Effector CD8-positive, alpha-beta T cell (primary cell): ENCODE data around the gene HTATIP2.
"Not testable (repeated sequence)": the region's sequence is repeated elsewhere in the genome, so short reads cannot be mapped to it uniquely, and the experiment has no call there.

Experiments
- DNase-seq: peaks from one replicate; lab custom pipeline; 2025; lab: John Stamatoyannopoulos, UW
- total RNA-seq, 4 experiments: gene quantifications; one replicate each; lab custom pipeline; 2026; lab: John Stamatoyannopoulos, UW

The HTATIP2 gene
- total RNA-seq: 42.0 to 79.5 (median 63.9) reads per million in 4 experiments

DNA sequence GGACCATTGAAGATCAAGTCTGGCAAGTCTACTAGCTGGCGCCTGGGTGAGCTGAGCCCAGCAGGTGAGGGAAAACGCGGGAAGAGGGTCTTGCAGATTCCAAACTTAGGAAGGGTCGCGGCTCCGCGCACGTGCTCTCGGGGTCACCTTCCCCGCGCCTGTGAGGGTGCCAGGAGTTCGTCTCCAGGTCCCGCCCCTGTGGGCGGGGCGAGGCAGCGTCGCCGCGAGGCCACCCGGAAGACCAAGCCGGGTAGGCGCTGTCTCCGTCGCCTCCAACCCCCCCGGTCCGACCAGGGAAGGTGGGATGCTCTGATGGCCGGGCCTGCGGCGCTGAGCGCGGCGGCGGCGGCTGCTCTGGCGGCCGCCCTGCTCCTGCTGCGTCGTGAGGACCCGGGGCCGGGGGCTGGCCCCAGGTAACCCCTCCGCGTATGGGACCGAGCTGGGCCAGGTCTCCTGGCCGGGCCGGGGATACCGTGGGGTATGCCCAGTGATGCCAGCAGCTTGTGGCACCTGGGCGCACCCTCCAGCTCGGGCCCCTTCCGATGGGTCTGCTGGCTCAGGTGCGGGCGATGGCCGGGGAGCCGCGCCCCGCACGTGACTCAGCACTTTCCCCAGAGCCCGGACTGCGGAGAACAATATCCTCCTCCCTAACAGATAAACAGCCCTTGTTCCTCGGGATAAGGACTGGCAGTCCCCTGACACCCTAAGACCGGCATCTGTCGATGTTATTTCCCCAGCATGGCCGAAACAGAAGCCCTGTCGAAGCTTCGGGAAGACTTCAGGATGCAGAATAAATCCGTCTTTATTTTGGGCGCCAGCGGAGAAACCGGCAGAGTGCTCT, at the start of gene HTATIP2:
TSS of gene HTATIP2 (plus strand) at position 215 of the 841 bp plus-strand sequence. CDS start at position 739, 524 bp downstream.
- peak; percentile 60 for DNase-seq

DNA sequence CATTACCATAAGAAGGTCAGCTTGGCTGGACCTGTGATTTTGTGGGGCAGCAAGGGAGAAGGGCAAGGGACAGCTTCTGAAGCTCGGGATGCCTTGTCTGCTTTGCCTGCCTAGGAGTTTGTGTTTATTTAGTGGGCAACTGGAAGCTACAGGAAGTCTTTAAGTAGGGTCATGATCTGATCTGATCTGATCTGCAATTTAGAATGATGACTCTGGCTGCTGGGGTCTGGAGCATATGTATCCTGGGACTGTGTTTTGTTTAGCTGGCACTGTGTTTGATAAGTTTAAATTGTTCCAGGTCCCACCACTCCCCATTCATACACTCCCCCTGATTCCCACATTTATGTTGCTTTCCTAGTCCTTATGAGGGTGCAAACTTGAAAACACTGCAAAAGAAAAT, 47.7 kb upstream of the HTATIP2 start:
- no peak for DNase-seq

DNA sequence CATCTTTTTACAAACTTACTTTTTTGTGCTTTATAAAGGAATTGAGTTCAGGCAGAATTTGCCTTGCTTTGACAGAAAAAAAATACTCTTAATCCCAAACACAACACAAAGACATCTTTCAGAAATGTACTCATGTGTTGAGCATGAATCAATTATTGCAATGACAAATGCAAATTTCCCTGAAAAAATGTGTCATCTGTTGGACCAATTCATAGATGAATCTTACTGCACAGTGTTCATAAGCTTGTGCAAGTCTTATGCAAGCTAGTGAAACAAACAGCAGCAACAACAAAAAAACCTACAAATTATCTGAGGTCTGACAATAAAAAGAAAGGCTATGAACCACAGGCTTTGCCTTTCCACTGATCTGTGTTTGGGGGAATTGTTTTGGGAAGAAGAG, 42.3 kb upstream of the HTATIP2 start:
- no peak for DNase-seq

DNA sequence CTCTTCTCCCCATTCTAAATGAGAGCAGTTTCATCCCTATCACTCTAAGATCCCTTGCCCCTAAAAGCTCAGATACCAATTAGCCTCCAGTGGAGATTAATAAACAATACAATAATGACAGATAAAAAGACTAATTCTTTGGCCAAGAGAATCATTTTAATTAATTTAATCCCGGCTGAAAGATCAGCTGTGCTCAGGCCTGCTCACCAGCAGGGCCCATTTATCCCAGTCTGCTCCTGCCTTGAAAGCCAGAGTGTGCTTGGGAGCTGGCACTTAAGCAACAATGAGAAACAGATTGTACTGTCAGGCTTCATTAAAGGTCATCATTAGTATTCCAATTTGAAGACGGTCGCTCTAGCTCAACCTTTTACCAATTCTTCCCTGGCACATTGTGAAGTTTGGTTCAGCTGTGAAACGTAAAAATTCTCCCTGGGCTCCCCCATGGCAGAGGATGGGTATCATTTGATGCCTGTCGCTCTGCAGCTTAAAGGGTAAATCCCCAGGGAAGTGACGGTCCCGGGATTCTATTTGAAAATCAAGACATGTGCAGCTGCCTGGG, 36.1 kb upstream of the HTATIP2 start:
- no peak for DNase-seq

DNA sequence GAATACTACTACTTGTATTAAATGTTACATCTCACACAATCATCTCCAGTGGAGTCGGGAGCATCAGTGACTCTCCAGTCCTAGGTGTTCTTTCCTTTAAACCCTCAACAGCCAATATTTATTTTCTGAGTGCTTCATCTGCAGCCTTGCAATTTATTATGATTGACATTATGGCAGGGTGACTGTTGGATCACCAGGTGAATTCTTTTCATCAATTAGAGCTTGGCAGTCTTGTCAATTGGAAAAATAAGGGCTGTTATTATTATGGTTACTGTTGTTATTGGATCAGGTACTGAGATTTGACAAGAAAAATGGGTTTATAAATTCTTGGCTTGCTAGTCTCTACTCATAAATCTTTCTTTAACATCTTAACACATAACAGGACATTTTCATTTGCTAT, 27.5 kb upstream of the HTATIP2 start:
- DNase-seq: no peak

DNA sequence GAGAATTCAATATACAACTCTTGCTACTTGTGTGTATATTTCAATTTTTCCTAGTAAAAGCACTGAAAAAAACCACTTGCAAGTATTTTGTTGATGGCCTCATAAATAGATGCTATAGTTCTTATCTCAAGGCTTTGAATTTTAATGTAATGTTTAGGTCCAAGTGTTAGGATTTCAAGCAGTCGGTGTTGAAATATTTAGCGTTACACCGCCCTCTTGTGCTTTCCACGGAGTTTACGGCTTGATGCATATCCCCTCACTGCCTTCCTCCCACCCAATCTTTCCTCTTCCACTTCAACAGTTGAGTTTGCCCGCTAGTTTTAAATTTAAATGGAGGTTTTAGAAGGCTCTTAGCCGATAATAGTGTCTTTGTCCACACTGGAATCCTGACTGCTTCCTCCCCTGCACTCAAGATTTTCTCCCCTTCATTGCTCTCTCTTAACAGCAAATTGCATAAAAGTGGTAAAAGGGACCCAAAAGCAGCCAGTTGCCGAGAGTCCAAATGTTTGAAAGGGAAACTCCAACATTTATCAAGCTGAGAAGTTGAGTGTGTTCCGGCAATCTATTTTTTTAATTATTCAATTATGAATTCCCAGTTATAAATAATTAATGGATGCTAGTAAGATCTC, 25.9 kb upstream of the HTATIP2 start:
- DNase-seq: no peak

DNA sequence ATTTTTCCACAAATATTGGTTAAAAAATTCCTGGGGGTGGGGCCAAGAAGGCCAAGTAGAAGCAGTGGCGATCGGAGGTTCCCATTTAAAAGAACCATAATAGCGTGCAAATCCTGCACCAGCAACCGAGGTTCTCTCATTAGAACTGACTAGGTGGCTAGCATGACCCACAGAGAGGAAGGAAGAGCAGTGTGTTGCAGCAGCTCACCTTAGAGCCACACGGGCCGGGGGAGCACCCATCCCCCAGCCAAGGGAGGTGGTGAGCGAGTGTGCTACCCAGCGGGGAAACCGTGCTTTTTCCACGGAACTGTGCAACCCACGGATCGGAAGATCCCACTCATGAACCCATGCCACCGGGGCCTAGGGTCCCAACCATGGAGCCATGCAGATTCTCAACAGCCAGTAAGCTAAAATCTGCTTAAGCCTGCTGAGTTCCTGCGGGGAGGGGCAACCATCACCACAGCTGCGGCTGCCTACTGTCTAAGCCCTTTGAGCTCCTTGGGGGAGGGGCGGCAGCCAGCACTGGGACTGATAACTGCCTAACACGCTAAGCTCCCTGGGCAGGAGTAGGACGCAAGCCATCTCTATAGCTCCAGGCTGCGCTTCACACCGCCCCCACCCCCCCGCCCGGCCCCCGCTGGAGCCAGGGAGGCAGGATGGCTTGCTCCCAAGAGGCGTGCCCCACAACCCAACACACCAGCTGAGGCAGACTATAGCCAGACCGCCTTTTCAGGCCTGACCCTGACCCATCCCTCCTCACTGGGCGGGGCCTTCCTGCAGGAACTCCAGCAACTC, 21.0 kb upstream of the HTATIP2 start:
- DNase-seq: no peak

DNA sequence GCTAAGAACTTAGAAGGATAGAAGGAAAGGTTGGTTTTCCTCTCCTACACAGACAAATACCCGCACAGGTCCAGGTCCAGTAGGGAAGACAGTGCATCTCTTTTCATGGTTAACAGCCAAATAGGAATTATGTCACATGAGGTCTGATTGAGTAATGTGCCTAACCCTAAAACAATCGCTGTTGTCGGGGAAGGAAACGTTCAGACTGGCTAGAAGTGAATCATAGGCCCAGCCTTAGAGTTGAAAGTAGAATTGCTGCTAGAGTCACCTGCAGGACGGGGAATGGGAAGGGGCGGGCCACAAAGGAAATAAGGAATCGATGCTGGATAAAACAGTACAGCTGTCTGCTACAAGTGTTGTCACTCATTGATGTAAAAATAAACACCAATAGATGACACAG, 12.4 kb upstream of the HTATIP2 start:
- no peak for DNase-seq

DNA sequence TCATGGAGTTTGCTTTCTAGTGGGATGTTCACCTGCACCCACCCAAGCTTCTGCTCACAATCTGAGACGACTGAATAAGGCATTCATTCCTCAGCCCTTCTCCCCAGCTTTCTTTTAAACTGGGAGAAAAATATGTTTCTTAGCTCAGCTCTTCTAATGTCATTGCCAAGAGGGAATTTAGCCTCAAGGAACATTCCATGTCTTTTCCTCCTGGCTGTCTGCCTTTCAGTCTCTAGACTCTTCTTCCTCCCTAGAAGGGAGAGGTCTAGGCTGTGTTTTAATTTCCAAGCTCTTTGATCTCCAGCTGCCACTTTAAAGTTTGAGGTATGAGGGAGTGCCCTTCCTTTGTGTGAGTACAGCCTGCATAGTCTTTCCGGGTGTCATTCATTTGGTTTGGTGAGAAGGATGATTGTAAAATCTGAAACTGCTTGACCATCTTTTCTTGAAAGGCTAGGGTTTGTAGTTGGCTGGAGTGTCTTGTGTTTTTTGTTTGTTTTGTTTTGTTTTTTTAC, 11.7 kb upstream of the HTATIP2 start:
- no peak for DNase-seq

DNA sequence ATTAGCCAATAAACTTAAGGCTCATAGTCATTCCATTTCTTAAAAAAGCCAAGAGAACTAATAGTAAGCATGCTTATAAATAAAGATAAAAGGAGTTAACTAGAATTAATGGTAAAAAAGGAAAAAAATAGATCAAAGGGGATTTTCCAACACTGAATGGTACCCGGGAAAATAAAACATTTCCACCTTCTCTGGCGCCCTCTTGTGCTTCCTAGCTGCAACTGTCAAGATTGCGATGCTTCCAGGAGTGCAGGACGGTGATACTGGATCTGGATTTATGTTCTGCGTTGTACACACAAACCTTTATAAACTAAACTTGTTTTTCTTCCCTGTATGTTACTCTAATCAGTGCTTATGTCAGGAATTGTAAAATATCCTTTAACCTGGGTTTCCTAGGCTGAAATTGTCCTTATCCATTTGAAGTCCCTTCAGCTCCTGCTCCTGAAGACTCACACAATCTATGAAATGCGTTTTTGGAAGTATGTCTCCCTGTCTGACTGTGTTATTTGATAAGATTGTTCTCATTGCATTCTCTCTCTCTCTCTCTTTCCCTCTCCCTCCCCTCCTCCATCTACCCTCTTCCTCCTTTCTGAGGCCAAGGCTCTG, 9.6 kb upstream of the HTATIP2 start:
- peak; percentile 12 for DNase-seq

DNA sequence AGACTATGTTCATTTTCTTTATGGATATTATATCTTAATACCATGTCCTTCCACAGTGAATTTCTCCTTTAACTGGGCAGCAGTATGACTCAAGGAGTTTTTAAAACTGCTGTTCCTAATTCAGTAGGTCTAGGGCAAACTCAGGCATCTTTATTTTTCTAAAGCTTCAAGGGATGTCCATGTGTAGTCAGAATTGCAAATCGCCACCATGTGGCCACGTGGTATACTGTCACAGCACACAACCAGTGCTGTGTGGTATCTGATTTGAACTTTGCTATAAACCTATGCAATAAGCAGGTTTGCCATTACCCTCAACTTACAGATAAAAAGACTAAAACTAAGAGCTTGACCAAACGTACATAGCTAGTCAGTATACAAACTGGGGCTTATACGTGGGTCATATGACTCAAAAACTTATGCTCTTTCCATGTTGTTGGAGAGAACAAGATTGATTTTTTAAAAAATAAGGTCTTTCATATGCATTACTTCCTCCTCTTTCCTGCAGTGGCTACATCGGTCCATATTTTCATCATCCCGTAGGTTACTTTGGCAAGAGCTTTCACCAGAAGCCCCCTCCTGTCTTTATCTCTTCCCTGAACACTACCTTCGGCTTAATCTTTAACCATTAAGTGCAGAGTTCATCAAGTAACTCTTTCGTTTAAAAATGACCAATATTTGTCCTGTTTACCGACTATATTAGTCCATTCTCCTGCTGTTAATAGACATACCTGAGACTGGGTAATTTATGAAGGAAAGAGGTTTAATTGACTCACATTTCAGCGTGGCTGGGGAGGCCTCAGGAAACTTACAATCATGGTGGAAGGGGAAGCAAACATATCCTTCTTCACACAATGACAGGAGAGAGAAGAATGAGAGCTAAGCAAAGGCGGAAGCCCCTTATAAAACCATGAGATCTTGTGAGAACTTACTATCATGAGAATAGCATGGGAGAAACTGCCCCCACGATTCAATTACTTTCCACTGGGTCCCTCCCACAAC, 8.0 kb upstream of the HTATIP2 start:
- DNase-seq: no peak

DNA sequence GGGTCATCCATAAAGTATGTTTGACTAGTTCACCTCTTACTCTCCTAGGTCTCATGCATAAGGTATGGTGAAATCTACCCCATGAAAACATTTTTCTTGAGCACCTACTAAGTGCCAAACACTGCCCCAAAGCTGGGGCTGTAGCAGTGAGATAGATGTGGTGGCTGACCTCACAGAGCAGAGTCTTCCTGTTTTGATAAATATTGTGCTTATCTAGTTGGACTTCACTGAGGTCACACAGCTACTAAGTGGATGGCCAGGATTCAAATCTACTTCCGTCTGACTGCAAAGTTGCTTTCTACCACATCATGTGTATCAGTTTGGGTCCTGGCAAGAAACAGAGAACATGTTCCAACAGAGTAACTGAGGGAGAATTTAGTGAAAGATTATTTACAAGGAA, 6.4 kb upstream of the HTATIP2 start:
- no peak for DNase-seq

DNA sequence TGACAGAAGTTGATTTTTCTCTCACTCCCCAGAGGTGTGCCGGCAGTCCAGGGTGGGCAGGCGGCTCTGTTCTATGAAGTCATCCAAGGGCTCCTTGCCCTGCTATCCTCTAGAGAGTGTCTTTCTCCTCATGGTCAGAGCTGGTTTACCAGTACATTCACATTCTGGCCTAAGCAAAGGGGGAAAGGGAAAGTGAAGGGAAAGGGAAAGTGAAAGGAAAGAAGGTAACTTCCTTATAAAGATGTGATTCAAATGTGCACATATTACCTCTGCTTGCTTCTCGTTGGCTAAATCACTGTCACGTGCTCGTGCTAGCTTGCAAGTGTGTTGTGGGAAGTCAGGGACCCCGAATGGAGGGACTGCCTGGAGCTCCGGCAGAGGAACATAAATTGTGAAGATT, 2.9 kb upstream of the HTATIP2 start:
- peak; percentile 28 for DNase-seq

DNA sequence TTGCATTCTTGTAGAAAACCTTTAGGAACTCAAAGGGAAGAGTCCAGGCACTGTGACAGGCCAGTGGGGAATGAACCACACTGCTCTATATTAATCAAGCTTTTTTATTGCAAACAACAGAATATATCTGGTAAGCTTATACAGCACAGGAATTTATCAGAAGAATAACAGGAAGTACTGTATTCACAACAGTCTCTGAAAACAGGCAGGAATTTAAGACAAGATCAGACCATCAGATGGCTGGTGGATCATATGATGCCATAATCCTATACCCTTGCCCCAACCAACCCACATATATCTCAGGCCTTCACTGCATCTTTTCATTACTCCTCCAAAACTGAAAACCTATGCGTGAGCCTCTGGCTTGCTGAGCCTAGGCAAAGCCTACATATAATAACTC, 1.0 kb upstream of the HTATIP2 start:
- no peak for DNase-seq

DNA sequence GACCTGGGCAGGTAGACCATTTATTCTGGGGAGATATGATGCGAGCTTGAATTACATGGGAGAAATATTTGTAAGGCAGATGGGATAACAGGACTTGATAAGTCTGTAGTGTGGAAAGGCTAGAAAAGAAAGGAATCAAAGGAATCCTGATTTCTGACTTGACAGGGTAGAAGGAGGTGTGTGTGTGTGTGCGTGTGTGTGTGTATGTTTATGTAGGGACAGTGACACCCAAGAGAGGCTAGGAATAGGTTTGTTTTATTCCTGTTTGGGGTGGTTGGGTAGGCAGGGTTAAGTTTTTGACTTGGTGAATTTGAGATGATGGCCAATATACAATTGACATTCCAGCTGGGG, 390 bp upstream of the HTATIP2 start:
- DNase-seq: no peak

DNA sequence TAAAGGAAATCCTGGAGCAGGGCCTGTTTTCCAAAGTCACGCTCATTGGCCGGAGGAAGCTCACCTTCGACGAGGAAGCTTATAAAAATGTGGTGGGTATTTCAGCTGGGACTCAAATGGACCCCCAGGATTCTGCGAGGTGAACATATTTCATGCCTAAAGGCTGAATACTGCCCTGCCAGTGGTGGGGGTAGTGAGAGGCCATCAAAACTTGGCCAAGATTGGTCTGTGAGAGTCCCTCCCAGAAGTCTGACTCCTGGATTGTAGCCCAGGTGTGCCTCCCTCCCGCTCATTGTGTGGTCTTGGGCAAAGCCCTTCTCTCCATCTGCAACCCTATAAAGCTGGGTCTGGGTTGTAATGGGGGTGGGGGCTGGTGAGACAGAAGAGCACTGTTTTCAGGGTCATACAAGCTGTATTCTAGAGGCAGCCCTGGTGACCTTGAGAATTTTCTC, 853 bp downstream of the HTATIP2 start:
- DNase-seq: no peak

DNA sequence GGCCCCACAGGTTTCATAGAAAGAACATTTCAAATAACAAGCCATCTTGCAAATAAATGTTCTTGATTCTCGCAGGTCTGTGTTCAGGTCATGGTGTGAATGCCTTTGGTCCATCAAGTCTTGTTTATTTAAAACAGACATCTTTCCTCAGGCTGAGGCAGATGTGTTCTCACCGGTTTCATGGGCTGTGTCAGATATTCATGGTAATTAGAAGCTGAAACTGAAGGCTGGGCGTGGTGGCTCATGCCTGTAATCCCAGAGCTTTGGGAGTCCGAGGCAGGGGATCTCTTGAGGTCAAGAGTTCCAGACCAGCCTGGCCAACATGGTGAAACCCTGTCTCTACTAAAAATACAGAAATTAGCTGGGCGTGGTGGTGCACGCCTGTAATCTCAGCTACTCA, 2.0 kb downstream of the HTATIP2 start:
- not testable (repeated sequence) for DNase-seq

DNA sequence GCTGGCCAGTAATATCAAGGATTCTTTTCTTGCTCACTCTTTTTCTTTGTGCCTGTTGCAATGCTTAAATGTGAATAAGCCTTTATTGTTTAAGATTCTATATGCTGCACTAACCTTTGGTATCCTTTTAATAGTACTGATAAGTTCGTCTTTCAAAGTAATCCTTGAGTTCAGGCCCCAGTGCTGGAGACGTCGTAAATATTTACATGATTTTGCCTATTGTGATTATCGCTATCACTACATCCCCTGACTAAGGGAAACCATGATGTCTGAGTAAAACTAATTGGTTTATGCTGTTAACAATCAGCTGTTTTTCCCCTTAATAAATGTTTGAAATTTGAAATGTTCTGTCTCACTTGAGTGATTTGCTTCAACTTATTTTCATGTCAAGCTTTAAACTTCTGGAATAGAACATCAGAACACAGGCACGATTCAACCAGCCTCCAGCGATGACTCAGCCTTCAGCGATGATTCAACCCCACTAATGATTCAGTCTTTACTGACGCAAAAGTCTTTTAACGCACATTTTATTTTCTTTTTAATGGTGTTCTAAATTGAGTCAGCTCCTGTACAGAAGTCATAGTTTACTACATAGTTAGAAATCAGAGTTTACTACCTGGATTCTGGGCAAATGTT, 3.9 kb downstream of the HTATIP2 start:
- DNase-seq: no peak

DNA sequence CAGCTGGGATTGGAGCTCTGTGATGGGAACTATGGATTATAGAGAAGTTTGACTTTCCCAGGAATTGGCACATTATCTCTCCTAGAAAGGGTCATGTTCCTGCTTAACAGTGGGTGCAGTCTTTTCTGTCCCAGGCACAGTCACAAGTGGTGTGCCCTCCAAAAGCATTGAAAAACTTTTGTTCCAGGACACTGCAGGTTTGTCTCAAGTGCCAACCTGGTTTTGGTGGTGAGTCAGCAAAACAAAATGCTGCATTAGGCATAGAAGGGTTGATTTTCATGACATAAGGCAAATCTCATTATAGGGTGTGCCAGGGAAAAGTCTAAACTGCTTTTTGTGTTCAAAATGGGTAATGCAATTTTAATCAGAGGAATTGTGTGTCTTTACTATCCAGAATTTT, 4.9 kb downstream of the HTATIP2 start:
- DNase-seq: no peak

DNA sequence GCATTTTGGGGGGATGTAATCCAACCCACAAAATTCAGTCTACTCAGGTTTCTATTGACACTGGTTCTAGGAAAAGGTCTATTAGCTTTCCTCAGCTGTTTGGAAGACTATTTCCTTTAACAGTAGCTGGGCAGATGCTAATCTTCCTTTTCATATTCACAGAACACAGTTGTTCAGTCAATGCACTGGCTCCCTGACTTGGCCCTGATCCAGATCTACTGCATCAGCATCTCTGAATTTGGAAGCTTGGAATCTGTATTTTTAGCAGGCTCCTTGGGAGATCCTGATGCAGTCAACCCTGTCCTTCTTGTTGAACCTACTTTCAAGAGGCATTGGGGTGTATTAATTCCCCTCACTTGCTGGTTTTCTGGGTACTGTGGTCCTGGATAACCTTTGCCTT, 6.3 kb downstream of the HTATIP2 start:
- no peak for DNase-seq
